22Rv1 (cell line): ENCODE data around the gene DRICH1.
"Not testable (repeated sequence)": the region's sequence is repeated elsewhere in the genome, so short reads cannot be mapped to it uniquely, and the experiment has no call there.

Source experiments
- H3K27ac ChIP-seq: fragments of 450-650 bp; 2 replicates; pipeline ENCODE4 v1.5.1; 2017
- CTCF ChIP-seq: fragments of 450-650 bp; IDR thresholded peaks from 2 replicates; pipeline ENCODE4 v1.5.1; 2017; ENCODE audit warnings: mild to moderate bottlenecking
- ZFX ChIP-seq: fragments of 450-650 bp; IDR thresholded peaks from 2 replicates; pipeline ENCODE4 v1.6.1; 2017; ENCODE audit warnings: antibody characterized with exemption, borderline replicate concordance

The DRICH1 gene

GRCh38 chr22:23673826-23674690, 41.9 kb upstream of the DRICH1 start:
- TF ChIP-seq ZFX (no peak), CTCF (no peak)
- H3K27ac ChIP-seq: no peak overlapping the region

DNA sequence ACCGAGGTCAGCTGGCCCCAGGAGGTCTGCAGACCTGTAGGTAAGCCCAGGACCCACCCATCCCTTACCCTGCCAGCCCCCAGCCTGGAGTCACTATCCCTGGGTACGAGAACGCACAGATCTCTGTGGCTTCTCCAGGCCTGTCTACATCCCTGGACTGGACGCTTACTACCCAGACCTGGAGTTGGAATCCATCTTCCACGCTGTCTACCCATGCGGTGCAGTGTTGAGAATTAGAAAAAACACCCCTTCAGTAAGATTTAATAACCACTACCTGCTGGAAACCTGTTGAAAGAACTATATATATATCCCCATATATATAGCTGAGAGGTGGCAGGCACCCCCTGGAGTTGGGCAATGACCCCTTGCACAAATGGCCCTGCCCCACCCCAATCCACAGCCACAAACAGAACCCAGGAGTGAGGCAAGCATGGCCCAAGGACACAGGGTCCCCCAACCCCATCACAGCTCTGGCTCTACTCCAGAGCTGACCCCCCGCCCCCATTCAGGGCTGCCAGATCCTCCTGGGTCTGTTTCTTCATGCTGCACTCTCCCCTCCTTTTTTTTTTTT, 41.0 kb upstream of the DRICH1 start:
- H3K27ac ChIP-seq: no peak overlapping the region
- TF ChIP-seq ZFX: no peak
- no peak for TF ChIP-seq CTCF

GRCh38 chr22:23672307-23673049, 40.4 kb upstream of the DRICH1 start:
- not testable (repeated sequence) for H3K27ac ChIP-seq

GRCh38 chr22:23671387-23671786, 39.3 kb upstream of the DRICH1 start:
- not testable (repeated sequence) for H3K27ac ChIP-seq

- TF ChIP-seq CTCF (no peak), ZFX (no peak)
Observed at GRCh38 chr22:23670378-23671295, 38.5 kb upstream of the DRICH1 start.

DNA sequence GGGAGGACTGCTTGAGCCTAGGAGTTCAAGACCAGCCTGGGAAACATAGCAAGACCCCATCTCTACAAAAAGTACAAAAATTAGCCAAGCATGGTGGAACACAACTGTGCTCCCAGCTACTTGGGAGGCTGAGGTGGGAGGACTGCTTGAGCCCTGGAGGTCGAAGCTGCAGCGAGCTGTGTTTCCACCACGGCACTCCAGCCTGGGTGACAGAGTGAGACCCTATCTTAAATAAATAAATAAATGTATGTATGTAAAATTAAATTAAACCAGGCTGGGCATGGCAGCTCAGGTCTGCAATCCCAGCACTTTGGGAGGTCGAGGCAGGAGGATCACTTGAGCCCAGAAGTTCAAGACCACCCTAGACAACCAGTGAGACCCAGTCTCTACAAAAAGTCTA, 28.3 kb upstream of the DRICH1 start:
- not testable (repeated sequence) for H3K27ac ChIP-seq

More at GRCh38 chr22:23670378-23671295, 38.5 kb upstream of the DRICH1 start:
- H3K27ac ChIP-seq: no peak overlapping the region

GRCh38 chr22:23657727-23658126, 25.6 kb upstream of the DRICH1 start:
- TF ChIP-seq CTCF: no peak
- no peak for TF ChIP-seq ZFX
- no peak overlapping the region for H3K27ac ChIP-seq

DNA sequence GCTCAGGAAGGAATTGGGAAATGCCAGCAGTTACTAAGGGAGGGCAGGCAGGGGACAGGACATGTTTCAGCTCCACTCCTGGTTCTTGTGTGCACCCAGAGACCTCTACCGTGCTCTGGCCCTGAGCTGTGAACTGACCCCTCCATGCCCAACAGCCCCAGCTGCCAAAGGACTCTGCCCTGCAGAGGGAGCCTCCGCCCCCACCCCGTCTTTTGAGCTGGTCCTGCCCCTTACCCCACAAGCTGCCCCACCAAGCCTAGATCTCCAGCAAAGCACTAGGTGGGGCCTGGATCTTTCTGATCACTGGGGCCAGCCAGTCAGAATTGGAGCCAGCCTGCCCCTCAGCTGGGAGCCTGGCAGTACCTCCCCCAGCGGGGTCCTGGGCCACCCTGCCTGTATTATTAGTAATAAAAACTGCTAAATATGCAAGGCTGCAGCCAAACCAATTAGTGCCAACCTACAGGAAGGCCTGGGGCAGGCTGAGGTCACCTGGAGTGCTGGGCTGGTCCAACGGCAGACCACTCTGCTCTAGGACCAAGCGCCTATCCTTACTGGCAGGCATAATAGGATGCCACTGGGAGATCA, 23.9 kb upstream of the DRICH1 start:
- TF ChIP-seq CTCF (no peak), ZFX (no peak)

More for the DNA sequence above, 23.9 kb upstream of the DRICH1 start:
- H3K27ac ChIP-seq: no peak overlapping the region
